Measurements from ENCODE around the gene TSBP1.

DNA sequence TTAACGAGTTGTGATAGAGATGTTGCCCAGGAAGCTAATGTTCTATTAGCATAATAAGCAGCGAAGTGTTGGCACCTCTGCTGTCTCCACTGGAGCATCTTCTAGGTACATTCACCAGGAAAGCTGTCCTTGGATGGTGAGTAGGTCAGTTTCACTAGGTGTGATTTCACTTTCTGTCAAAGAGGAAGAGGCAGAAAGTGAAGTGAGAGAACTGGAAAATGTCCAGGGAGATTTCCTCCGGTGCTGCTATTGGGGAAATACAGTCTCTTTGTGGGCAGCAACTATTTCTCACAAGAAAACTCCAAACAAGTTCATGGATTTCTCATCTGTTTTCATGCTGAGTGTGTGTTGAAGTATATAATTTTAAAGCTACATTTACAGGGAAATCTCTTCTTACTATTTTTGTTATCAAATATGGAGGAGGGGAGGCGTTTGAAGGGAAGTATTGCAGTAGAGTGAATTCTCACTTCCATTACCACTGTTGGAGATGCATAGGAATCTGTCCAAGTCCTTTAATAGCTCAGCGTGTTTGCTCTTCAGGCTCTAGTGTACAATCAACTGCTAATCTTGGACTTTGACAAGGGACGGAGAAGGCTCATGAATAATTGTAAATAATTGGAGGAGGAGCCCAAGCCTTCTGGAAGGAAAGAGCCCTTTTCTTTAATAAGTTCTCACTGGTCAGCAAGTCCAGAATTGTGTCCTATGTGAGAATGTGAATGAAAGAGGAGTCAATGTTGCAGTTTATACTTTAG is 16.1 kb upstream of the TSBP1 start:
- TF ChIP-seq, protein P1, sequence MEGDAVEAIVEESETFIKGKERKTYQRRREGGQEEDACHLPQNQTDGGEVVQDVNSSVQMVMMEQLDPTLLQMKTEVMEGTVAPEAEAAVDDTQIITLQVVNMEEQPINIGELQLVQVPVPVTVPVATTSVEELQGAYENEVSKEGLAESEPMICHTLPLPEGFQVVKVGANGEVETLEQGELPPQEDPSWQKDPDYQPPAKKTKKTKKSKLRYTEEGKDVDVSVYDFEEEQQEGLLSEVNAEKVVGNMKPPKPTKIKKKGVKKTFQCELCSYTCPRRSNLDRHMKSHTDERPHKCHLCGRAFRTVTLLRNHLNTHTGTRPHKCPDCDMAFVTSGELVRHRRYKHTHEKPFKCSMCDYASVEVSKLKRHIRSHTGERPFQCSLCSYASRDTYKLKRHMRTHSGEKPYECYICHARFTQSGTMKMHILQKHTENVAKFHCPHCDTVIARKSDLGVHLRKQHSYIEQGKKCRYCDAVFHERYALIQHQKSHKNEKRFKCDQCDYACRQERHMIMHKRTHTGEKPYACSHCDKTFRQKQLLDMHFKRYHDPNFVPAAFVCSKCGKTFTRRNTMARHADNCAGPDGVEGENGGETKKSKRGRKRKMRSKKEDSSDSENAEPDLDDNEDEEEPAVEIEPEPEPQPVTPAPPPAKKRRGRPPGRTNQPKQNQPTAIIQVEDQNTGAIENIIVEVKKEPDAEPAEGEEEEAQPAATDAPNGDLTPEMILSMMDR (IDR thresholded peaks at IDR 0.05) = no peak
- TF ChIP-seq POLR2A (IDR thresholded peaks at IDR 0.05) = no peak
- no peak for TF ChIP-seq POLR2AphosphoS5 (IDR thresholded peaks at IDR 0.05; ENCODE audit: insufficient read depth in 1 of 2, low read depth in 1 of 2)
